Esophagus squamous epithelium (tissue), 5 donors: ENCODE data around the gene UACA. TPM values are rescaled to one million over a fixed set of nuclear protein-coding genes. Genes with fewer than 3 reads are reported as not detected.
A peak's percentile ranks its signal among the peaks of the same experiment; 100 is the strongest.

Source experiments
- DNase-seq: peaks from one replicate; lab custom pipeline; 2025; lab: John Stamatoyannopoulos, UW
- H3K27ac ChIP-seq, 4 donors: fragments of 200-600 bp; sonication (generic); one replicate each; pipeline ENCODE4 v1.5.1; 2016 to 2019; ENCODE audit warnings: mild to moderate bottlenecking in 1 of 4
- H3K27me3 ChIP-seq, 4 donors: fragments of 200-600 bp; sonication (generic); 1 replicate in 3 of 4; 2 replicates in 1 of 4; pipeline versions ENCODE4 v1.5.1 to v1.6.0; 2017 to 2021; ENCODE audit warnings: antibody characterized with exemption in 1 of 4
- H3K36me3 ChIP-seq, 3 donors: fragments of 200-600 bp; sonication (generic); one replicate each; pipeline ENCODE4 v1.5.1; 2016 to 2019
- H3K4me1 ChIP-seq, 3 donors: fragments of 200-600 bp; sonication (generic); one replicate each; pipeline ENCODE4 v1.5.1; 2017 to 2019
- H3K4me3 ChIP-seq, 4 donors: fragments of 200-600 bp; sonication (generic); 1 replicate in 3 of 4; 2 replicates in 1 of 4; pipeline ENCODE4 v1.5.1; 2016 to 2019; ENCODE audit warnings: mild to moderate bottlenecking in 2 of 4, moderate library complexity in 1 of 4
- H3K9me3 ChIP-seq, 3 donors: fragments of 200-600 bp; sonication (generic); one replicate each; pipeline ENCODE4 v1.5.1; 2016 to 2019
- POLR2A ChIP-seq, 4 donors: fragments of 450-650 bp; IDR thresholded peaks; one replicate each; pipeline ENCODE4 v1.6.1; 2017; ENCODE audit warnings: antibody characterized with exemption in 4 of 4, mild to moderate bottlenecking in 4 of 4, moderate library complexity in 3 of 4
- WGBS, 2 donors: methylation state at CpG; one replicate each; pipeline ENCODE4 v1.1.5; 2018; 5-methylcytosine and 5-hydroxymethylcytosine counted together
- intact Hi-C: fragments of 100-400 bp; cut with DNase I; formaldehyde crosslinking; loops from one replicate; pipeline ENCODE4 v1.15.0; 2022
- total RNA-seq, 4 donors: library from RNA; depleted of rRNA; stranded (reverse); fragments of >200 nt; gene quantifications; one replicate each; pipeline ENCODE4 v1.1.0, GENCODE V29; 2016
- TF ChIP-seq, protein P1 (sequence below), 6 experiments: fragments of 450-650 bp in 4 of 6; fragments of 200-600 bp in 2 of 6; sonication (generic) in 2 of 6; IDR thresholded peaks; one replicate each; pipeline ENCODE4 v1.5.1; 2016 to 2019; ENCODE audit warnings: antibody characterized with exemption in 6 of 6, mild to moderate bottlenecking in 4 of 6, moderate library complexity in 4 of 6
- donor health status: DM: yes; HTN: yes; CAD: no.

UACA gene
- total RNA-seq, 4 donors from 2014 or later: 18.3 to 55.3 (median 29.8) TPM

DNA sequence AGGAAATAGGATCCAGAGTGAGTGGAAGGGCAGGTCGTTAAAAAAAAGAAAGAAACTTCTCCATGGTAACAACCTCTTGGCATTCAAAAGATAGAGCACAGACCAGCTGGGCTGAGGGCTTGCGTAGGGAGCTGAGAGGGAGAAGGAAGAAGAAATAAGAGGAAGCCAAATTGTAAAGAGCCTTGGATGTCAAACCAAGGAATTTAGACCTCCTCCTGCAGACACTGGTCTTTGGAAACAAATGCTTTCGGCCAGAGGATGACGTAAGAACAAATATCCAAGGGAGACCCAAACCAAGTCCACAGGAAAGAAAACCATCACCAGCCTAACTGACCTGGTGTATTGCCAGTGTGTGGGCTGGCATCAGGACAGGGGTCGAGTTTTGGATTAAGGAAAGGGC lies 155.2 kb downstream of the UACA start:
- H3K9me3 ChIP-seq: no peaks in the 10 kb centered on the region
- H3K4me3 ChIP-seq: no peak overlapping the region
- no peaks in the 10 kb centered on the region for H3K36me3 ChIP-seq
- WGBS, 2 donors: 47 to 53% methylated on average over 5 of the region's 5 CpGs
- DNase-seq: no peak
- H3K4me1 ChIP-seq: peaks cover 17 to 42% (median 20%) of the 10 kb centered on the region in 3 donors
- no peak for TF ChIP-seq POLR2A (IDR thresholded peaks at IDR 0.05)
- TF ChIP-seq, protein P1, sequence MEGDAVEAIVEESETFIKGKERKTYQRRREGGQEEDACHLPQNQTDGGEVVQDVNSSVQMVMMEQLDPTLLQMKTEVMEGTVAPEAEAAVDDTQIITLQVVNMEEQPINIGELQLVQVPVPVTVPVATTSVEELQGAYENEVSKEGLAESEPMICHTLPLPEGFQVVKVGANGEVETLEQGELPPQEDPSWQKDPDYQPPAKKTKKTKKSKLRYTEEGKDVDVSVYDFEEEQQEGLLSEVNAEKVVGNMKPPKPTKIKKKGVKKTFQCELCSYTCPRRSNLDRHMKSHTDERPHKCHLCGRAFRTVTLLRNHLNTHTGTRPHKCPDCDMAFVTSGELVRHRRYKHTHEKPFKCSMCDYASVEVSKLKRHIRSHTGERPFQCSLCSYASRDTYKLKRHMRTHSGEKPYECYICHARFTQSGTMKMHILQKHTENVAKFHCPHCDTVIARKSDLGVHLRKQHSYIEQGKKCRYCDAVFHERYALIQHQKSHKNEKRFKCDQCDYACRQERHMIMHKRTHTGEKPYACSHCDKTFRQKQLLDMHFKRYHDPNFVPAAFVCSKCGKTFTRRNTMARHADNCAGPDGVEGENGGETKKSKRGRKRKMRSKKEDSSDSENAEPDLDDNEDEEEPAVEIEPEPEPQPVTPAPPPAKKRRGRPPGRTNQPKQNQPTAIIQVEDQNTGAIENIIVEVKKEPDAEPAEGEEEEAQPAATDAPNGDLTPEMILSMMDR (IDR thresholded peaks at IDR 0.05): no peak
- no peaks in the 10 kb centered on the region for H3K27me3 ChIP-seq
- no peak overlapping the region for H3K27ac ChIP-seq
- intact Hi-C loops: no loop called here

DNA sequence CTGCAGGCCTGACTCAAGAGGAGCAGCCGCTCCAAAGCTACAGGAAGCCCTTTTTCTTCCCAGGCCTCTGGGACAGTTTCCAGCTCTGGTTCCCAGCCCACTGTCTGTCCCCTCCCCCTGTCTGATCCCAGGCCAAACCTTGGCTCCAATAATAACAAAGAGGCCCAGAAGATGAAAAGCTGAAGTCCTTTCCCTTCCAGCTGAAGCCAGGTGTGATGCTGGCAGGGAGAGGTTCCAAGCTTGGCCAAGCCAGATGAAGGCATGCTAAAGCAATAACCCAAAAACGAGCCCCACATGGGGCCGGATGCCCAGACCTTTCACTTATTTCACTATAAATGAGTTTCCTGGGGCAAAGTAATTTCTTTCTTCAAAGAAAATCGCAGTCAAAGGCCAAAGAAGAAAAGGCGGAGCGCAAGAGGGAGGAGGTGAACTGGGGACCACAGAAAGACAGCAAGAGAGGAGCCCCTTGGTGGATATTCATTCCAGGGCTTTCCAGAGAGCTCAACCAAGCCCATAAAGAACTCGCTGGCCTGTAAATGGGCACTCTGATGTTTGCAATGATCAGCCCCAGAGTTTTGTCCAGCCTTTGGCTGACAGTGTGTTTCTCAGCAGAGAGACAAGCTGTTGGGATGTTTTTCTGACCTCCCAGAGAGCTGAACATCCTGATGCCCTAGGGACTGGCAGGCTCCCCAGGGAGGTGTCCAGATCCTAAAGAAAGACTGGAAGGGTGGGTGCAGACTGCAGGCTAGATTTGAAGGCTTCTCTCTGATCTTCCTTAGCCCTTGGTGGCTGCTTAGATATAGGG lies 157.6 kb downstream of the UACA start:
- no peaks in the 10 kb centered on the region for H3K36me3 ChIP-seq
- peak overlapping the region in 2 of 4 donors; percentile 2 to 17 for H3K27ac ChIP-seq
- DNase-seq: no peak
- H3K4me3 ChIP-seq: no peak overlapping the region
- intact Hi-C loops: no loop called here
- H3K9me3 ChIP-seq: no peaks in the 10 kb centered on the region
- H3K27me3 ChIP-seq: no peaks in the 10 kb centered on the region
- peaks cover 17 to 42% (median 20%) of the 10 kb centered on the region in 3 donors for H3K4me1 ChIP-seq
- TF ChIP-seq, protein P1 (IDR thresholded peaks at IDR 0.05): no peak
- no peak for TF ChIP-seq POLR2A (IDR thresholded peaks at IDR 0.05)
- 9 to 26% methylated on average over 6 of the region's 7 CpGs for WGBS, 2 donors

DNA sequence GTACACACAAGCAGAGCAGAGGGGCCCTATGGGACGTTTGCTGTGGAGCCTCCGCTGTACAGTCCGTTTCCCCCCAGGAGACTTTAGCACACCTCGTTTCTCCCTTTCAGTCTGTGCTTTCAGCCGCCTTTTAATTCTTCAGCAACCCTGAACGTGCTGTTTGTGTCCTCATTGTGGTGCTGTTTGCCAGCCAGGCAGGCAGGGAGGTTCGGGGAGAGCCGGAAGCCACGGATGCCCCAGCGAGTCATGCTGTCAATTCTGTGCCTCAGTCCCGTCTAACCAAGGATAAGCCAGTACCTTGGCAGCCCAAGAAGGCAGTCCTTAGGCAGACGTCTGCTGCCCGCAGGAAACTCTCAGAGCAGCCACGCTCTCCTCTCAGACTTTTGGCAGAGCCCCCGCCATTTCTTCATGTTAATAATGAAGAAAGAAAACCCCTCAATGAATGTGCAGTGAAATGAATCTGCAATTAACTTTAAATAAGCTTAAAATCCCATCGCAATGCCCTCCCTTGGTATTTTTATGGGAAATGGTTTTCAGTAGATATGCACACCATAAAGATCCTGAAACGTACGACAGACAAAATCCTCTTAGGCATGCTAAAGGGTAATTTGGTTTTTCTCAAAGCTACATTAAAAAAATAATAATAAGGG lies 158.6 kb downstream of the UACA start:
- Histone ChIP-seq H3K27ac (peak overlapping the region in 1 of 4 donors; percentile 2), H3K4me3 (no peak overlapping the region), H3K36me3 (no peaks in the 10 kb centered on the region), H3K4me1 (peaks cover 17 to 42% (median 20%) of the 10 kb centered on the region in 3 donors), H3K9me3 (no peaks in the 10 kb centered on the region), H3K27me3 (no peaks in the 10 kb centered on the region)
- no peak for DNase-seq
- intact Hi-C loops: no loop called here
- TF ChIP-seq POLR2A (IDR thresholded peaks at IDR 0.05): no peak
- TF ChIP-seq, protein P1 (IDR thresholded peaks at IDR 0.05): peak in 1 of 6 experiments; percentile 13
- 36 to 40% methylated on average over 13 to 14 of the region's 18 CpGs for WGBS, 2 donors

Other genes starting within 250 kb of the UACA start
- gene LARP6, start 90.6 kb upstream of the UACA start, total RNA-seq: 10 to 100 TPM in 1 of 4 donors, 1 to 10 TPM in 2, under 1 TPM in 1; 0.30 to 18.7 (median 2.8) TPM
- gene THAP10, start 128.9 kb upstream of the UACA start, total RNA-seq: 1 to 10 TPM; 1.5 to 3.0 (median 2.3) TPM
- gene LRRC49, start 129.3 kb upstream of the UACA start, total RNA-seq: 1 to 10 TPM in 3 of 4 donors, under 1 TPM in 1; 0.34 to 5.5 (median 4.8) TPM